ENCODE results near the gene XPR1. TPM values are rescaled to one million over a fixed set of nuclear protein-coding genes. Genes with fewer than 3 reads are reported as not detected.
"Not testable (repeated sequence)": the region's sequence is repeated elsewhere in the genome, so short reads cannot be mapped to it uniquely, and the experiment has no call there.

The XPR1 gene
- total RNA-seq, 1 experiment from 2014 or later, result 29.8 TPM

- Histone ChIP-seq H3K27me3 (no peaks in the 10 kb centered on the region), H3K9me3 (replicated peaks) (no peaks in the 10 kb centered on the region; the same call in none of the 2 replicates), H3K27ac (no peak overlapping the region), H3K4me3 (no peak overlapping the region), H3K36me3 (no peaks in the 10 kb centered on the region), H3K4me1 (no peaks in the 10 kb centered on the region)
- no peak for DNase-seq
These were observed 66.8 kb downstream of the XPR1 start for GRCh38 chr1:180698580-180698979.

- not testable (repeated sequence) for DNase-seq; H3K9me3 ChIP-seq (replicated peaks); H3K27me3 ChIP-seq; H3K4me1 ChIP-seq; H3K4me3 ChIP-seq; H3K36me3 ChIP-seq; H3K27ac ChIP-seq
These were observed 70.6 kb downstream of the XPR1 start for GRCh38 chr1:180702376-180702775.

- H3K4me1 ChIP-seq, result not testable (repeated sequence)
These were observed 78.9 kb downstream of the XPR1 start for GRCh38 chr1:180710746-180711145.

GRCh38 chr1:180711260-180711659 is 79.4 kb downstream of the XPR1 start:
- DNase-seq; H3K27ac ChIP-seq; H3K4me3 ChIP-seq; H3K4me1 ChIP-seq; H3K9me3 ChIP-seq (replicated peaks); H3K27me3 ChIP-seq; H3K36me3 ChIP-seq: not testable (repeated sequence)

More at GRCh38 chr1:180710746-180711145, 78.9 kb downstream of the XPR1 start:
- not testable (repeated sequence) for H3K4me3 ChIP-seq; DNase-seq; H3K36me3 ChIP-seq; H3K9me3 ChIP-seq (replicated peaks); H3K27ac ChIP-seq; H3K27me3 ChIP-seq

- Histone ChIP-seq H3K27me3 (no peaks in the 10 kb centered on the region), H3K36me3 (no peaks in the 10 kb centered on the region), H3K4me1 (no peaks in the 10 kb centered on the region), H3K4me3 (no peak overlapping the region), H3K27ac (no peak overlapping the region), H3K9me3 (replicated peaks) (0 out of 2 replicates have a peak, but pooled peaks cover 3% of the 10 kb centered on the region)
- DNase-seq, result no peak
These were observed 88.9 kb downstream of the XPR1 start for GRCh38 chr1:180720753-180721152.

- no peak for DNase-seq
- no peak overlapping the region for H3K27ac ChIP-seq
- H3K4me3 ChIP-seq, result no peak overlapping the region
- H3K9me3 ChIP-seq (replicated peaks), result 0 out of 2 replicates have a peak, but pooled peaks cover 3% of the 10 kb centered on the region
- no peaks in the 10 kb centered on the region for H3K27me3 ChIP-seq
- no peaks in the 10 kb centered on the region for H3K36me3 ChIP-seq
- no peaks in the 10 kb centered on the region for H3K4me1 ChIP-seq
These were observed 90.8 kb downstream of the XPR1 start for GRCh38 chr1:180722586-180722985.

GRCh38 chr1:180724055-180724454 is 92.2 kb downstream of the XPR1 start:
- Histone ChIP-seq H3K4me1 (no peaks in the 10 kb centered on the region), H3K4me3 (no peak overlapping the region), H3K9me3 (replicated peaks) (0 out of 2 replicates have a peak, but pooled peaks cover 3% of the 10 kb centered on the region), H3K36me3 (no peaks in the 10 kb centered on the region), H3K27me3 (no peaks in the 10 kb centered on the region), H3K27ac (no peak overlapping the region)
- no peak for DNase-seq

GRCh38 chr1:180726024-180726423 is 94.2 kb downstream of the XPR1 start:
- not testable (repeated sequence) for H3K27ac ChIP-seq; H3K27me3 ChIP-seq; H3K4me3 ChIP-seq; DNase-seq; H3K4me1 ChIP-seq; H3K9me3 ChIP-seq (replicated peaks); H3K36me3 ChIP-seq

GRCh38 chr1:180727751-180728150 is 95.9 kb downstream of the XPR1 start:
- DNase-seq, H3K27me3 ChIP-seq: not testable (repeated sequence)

GRCh38 chr1:180728472-180729106 is 96.8 kb downstream of the XPR1 start:
- no peak for DNase-seq
- Histone ChIP-seq H3K4me3 (no peak overlapping the region), H3K4me1 (no peaks in the 10 kb centered on the region), H3K36me3 (no peaks in the 10 kb centered on the region), H3K27me3 (no peaks in the 10 kb centered on the region), H3K9me3 (replicated peaks) (no peaks in the 10 kb centered on the region), H3K27ac (no peak overlapping the region)

More at GRCh38 chr1:180727751-180728150, 95.9 kb downstream of the XPR1 start:
- H3K9me3 ChIP-seq (replicated peaks); H3K36me3 ChIP-seq; H3K4me3 ChIP-seq; H3K27ac ChIP-seq; H3K4me1 ChIP-seq: not testable (repeated sequence)

- no peak overlapping the region for H3K27ac ChIP-seq
- H3K36me3 ChIP-seq, result no peaks in the 10 kb centered on the region
- no peak overlapping the region for H3K4me3 ChIP-seq
- H3K27me3 ChIP-seq, result no peaks in the 10 kb centered on the region
- no peaks in the 10 kb centered on the region for H3K4me1 ChIP-seq
- DNase-seq, result no peak
- H3K9me3 ChIP-seq (replicated peaks), result 0 out of 2 replicates have a peak, but pooled peaks cover 4% of the 10 kb centered on the region
These were observed 99.3 kb downstream of the XPR1 start for GRCh38 chr1:180731131-180731530.

- Histone ChIP-seq H3K27ac (no peak overlapping the region), H3K27me3 (no peaks in the 10 kb centered on the region), H3K36me3 (no peaks in the 10 kb centered on the region), H3K4me1 (no peaks in the 10 kb centered on the region), H3K9me3 (replicated peaks) (0 out of 2 replicates have a peak, but pooled peaks cover 4% of the 10 kb centered on the region), H3K4me3 (no peak overlapping the region)
- DNase-seq, result no peak
These were observed 101.0 kb downstream of the XPR1 start for GRCh38 chr1:180732866-180733265.

GRCh38 chr1:180734366-180734765 is 102.5 kb downstream of the XPR1 start:
- Histone ChIP-seq H3K4me1 (no peaks in the 10 kb centered on the region), H3K27me3 (no peaks in the 10 kb centered on the region), H3K4me3 (no peak overlapping the region), H3K36me3 (no peaks in the 10 kb centered on the region), H3K27ac (no peak overlapping the region), H3K9me3 (replicated peaks) (0 out of 2 replicates have a peak, but pooled peaks cover 4% of the 10 kb centered on the region)
- DNase-seq, result no peak

- no peak for DNase-seq
- no peaks in the 10 kb centered on the region for H3K27me3 ChIP-seq
- no peaks in the 10 kb centered on the region for H3K9me3 ChIP-seq (replicated peaks)
- H3K36me3 ChIP-seq, result no peaks in the 10 kb centered on the region
- H3K27ac ChIP-seq, result no peak overlapping the region
- no peak overlapping the region for H3K4me3 ChIP-seq
- no peaks in the 10 kb centered on the region for H3K4me1 ChIP-seq
These were observed 110.8 kb downstream of the XPR1 start for GRCh38 chr1:180742663-180743062.

- Histone ChIP-seq H3K27ac (no peak overlapping the region), H3K4me1 (no peaks in the 10 kb centered on the region), H3K36me3 (no peaks in the 10 kb centered on the region), H3K9me3 (replicated peaks) (no peaks in the 10 kb centered on the region), H3K27me3 (no peaks in the 10 kb centered on the region), H3K4me3 (no peak overlapping the region)
- DNase-seq, result no peak
These were observed 112.0 kb downstream of the XPR1 start for GRCh38 chr1:180743868-180744267.

GRCh38 chr1:180745098-180745497 is 113.3 kb downstream of the XPR1 start:
- no peak for DNase-seq
- H3K4me1 ChIP-seq, result no peaks in the 10 kb centered on the region
- no peaks in the 10 kb centered on the region for H3K36me3 ChIP-seq
- H3K27me3 ChIP-seq, result no peaks in the 10 kb centered on the region
- no peaks in the 10 kb centered on the region for H3K9me3 ChIP-seq (replicated peaks)
- no peak overlapping the region for H3K4me3 ChIP-seq
- H3K27ac ChIP-seq, result no peak overlapping the region

Measured in SJCRH30 (cell line).